KBM-7 (cell line): Measurements from ENCODE around the gene ADTRP.

Experiments used
- DNase-seq: peaks from one replicate; pipeline ENCODE4 v3.0.0-alpha.2; 2015
- in situ Hi-C: fragments of 300-500 bp; cut with MboI; formaldehyde crosslinking; loops from 2 replicates; pipeline ENCODE4 v1.14.3; 2020; ENCODE audit warnings: low sequenced_read_pairs, low pct_unique_long_range_greater_than_20kb, mixed read lengths

Gene ADTRP, protein sequence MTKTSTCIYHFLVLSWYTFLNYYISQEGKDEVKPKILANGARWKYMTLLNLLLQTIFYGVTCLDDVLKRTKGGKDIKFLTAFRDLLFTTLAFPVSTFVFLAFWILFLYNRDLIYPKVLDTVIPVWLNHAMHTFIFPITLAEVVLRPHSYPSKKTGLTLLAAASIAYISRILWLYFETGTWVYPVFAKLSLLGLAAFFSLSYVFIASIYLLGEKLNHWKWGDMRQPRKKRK

DNA sequence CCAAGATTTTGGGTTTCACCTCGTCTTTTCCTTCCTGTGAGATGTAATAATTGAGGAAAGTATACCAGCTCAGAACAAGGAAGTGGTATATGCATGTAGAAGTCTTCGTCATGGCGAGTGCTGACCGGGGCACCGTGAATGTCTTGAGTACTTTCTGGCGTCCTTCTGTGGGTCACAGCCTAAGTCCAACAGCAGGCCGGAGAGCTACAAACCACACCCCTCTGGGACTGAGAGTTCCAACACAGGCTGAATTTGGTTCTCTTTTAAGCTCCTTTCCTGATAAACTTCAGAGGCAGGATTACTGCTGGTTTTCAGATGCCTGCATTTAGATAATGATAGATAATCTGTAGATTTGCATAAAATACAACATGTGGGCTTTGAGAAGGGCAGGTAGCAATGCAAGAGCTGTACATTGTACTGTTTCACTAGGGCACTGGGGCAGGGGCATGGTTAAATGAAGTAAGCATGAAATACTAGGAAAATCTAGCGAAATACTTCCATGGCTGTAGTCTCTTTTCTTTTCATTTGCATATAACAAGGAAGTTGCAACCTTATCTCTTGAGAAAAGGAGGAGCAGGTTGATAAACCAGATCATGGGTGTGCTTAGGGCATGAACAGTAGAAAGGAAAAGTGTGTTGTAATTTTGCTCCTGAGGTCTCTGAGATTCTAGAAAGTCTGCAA is at the start of gene ADTRP:
Gene ADTRP (minus strand): TSS at position 156 of the 681 bp plus-strand sequence. CDS start 44 bp downstream, at position 112.
- peak; percentile 11 for DNase-seq
- in situ Hi-C loops: no loop called here

DNA sequence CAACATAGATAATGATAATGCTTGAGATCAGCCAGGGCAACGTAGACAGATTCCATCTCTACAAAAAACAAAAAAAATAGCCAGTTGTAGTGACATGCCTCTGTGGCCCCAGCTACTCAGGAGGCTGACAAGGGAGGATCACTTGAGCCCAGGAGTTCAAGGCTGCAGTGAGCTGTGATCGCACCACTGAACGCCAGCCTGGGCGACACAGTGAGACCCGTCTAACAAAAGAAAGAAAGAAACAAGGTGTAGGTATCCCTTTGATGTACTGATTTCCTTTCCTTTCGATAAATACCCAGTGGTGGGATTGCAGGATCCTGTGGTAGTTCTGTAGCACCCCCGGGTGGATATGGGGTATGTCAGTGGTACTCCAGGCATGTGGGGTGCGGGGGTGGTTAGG is 48.2 kb upstream of the ADTRP start:
- in situ Hi-C loops: no loop called here
- DNase-seq: no peak

DNA sequence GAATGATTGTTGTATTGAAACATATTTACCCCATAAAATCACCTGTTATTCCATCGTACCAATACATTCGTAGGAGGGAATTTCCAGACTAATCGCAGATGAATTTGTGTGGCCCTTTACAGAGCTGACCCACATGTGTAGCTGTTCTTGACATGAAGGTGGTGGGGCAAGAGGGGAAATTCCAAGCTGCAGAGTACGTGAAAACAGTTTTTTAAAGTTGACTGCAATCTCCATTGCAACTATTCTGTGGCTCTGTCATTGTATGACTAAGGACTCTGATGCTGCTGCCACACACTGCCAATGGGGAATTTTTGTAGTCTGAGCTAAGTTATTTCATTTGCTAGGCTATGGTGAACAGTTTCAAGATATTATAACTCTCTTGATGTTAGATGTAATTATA is 46.4 kb upstream of the ADTRP start:
- in situ Hi-C loops: no loop called here
- no peak for DNase-seq

DNA sequence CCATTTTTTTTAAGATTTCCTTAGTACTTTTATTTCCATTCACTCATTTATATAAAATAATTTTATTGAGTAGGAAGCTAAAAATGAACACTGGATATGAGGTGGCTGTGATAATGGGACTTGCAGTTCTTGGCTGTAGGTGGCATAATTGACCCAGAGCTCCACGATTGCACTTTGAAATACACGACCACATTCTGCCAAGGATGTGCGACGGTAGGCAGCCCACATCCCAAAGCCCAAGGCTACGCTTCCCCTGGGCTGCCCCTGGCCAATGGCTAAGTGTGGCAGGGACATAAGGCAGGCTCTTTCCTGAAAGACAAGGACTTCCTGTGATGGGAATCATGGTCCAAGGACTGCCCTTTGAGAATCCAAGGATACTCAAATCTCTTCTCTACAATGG is 43.7 kb upstream of the ADTRP start:
- no peak for DNase-seq
- in situ Hi-C loops: no loop called here

DNA sequence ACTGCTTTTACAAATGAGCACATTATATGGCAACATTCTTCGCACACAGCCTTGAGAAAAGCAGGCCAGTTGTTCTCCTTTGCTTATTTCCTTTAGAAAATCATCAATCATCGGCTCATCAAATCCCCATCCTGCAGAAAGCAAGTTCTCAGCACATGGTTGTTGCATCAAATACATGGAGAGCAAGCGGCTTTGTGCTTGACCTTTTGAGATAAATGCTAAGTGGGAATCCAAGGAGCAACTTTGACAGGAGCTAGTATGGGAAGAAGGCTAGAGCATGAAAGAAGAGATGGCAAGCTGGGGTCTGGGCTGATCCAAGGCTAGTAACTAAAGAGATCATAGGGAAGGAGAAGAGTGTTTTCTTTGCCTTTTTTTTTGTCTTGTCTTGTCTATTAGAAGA is 43.2 kb upstream of the ADTRP start:
- in situ Hi-C loops: no loop called here
- no peak for DNase-seq

- DNase-seq: no peak
- in situ Hi-C loops: no loop called here
Measured at GRCh38 chr6:11820821-11821220, 42.2 kb upstream of the ADTRP start.

GRCh38 chr6:11819486-11819885 is 40.9 kb upstream of the ADTRP start:
- in situ Hi-C loops: no loop called here

DNA sequence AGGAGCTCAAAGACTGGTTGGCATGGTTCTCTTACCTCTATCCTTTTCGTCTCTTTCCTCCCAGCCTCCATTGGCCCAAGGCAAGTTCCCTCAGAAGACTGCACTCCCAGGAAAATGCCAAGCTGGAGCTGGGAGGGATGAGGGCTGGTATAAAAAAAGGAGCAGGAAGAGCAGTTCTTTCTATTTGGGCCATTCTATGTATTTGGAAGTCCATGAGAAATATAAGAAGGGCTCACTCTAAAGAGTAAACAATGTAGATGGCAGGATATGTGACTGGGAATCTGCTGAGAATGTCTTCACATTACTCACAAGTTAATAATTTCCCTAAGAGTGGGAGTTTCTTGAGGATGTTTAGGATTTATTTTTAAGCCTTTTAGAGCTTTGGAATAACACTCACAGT is 36.6 kb upstream of the ADTRP start:
- no peak for DNase-seq

More at GRCh38 chr6:11819486-11819885, 40.9 kb upstream of the ADTRP start:
- no peak for DNase-seq

GRCh38 chr6:11814819-11815218 is 36.2 kb upstream of the ADTRP start:
- in situ Hi-C loops: no loop called here
- DNase-seq: no peak

More for the DNA sequence above, 36.6 kb upstream of the ADTRP start:
- in situ Hi-C loops: no loop called here

DNA sequence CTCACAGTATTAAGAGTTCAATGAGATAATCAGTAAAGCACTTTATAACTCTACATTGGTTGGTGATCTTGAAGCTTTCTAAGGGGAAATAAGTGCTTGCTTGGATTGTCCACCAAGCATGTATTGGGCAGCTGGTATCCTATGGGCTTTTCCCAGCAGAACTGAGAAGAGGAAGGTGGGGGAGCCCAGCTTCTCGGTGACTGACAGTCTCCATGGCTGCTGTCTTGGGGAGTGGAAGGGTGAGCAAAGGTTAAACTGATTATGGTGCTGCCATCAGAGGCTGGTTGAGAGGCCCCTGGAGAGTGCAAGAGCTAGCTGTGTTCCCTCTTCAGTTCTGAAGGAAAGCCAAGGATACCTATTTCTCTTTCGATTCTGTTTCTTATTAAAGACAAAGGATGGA is 35.5 kb upstream of the ADTRP start:
- in situ Hi-C loops: no loop called here
- DNase-seq: no peak

GRCh38 chr6:11813606-11814005 is 35.0 kb upstream of the ADTRP start:
- DNase-seq: no peak
- in situ Hi-C loops: no loop called here

DNA sequence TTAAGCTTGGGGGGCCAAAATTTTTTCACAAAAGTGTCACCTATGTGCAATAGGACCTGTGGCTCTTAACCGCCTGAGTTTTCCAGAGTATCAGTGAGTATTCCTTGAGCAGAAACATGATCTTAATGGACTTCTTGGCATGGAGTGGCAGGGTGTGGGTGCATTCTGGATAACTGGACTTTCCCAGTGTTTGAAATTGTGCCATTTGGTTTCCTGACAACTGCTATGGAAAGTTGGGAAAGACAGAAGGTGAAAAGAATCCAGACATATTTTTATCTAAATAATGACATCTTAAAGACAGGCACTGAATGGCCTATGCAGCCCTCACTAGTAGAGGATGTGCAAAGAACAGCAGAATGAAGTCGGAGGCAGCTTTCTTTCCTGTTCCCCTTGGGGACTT is 34.3 kb upstream of the ADTRP start:
- in situ Hi-C loops: no loop called here
- no peak for DNase-seq

- in situ Hi-C loops: no loop called here
- no peak for DNase-seq
Measured at GRCh38 chr6:11812439-11812838, 33.8 kb upstream of the ADTRP start.

GRCh38 chr6:11811644-11812264 is 33.2 kb upstream of the ADTRP start:
- in situ Hi-C loops: no loop called here
- no peak for DNase-seq

- DNase-seq: no peak
- in situ Hi-C loops: no loop called here
Measured at GRCh38 chr6:11810854-11811643, 32.4 kb upstream of the ADTRP start.

- in situ Hi-C loops: no loop called here
- no peak for DNase-seq
Measured at GRCh38 chr6:11810039-11810541, 31.5 kb upstream of the ADTRP start.

GRCh38 chr6:11808054-11808453 is 29.5 kb upstream of the ADTRP start:
- in situ Hi-C loops: no loop called here
- DNase-seq: no peak

- no peak for DNase-seq
- in situ Hi-C loops: no loop called here
Measured at GRCh38 chr6:11806561-11807317, 28.1 kb upstream of the ADTRP start.
